B cell (primary cell): ENCODE data around the gene CDK5RAP2.

Experiments
- CTCF ChIP-seq: fragments of 200-600 bp; IDR thresholded peaks from one replicate; pipeline ENCODE4 v1.8.0; 2022; ENCODE audit warnings: antibody characterized with exemption, mild to moderate bottlenecking
- EZH2 ChIP-seq: IDR thresholded peaks from 2 replicates; pipeline ENCODE4 v1.6.1; 2012; ENCODE audit warnings: borderline replicate concordance, low read depth, mild to moderate bottlenecking, moderate library complexity, low read length; ENCODE audit not compliant: insufficient read depth, poor library complexity, severe bottlenecking

GRCh38 chr9:120369608-120370220, 210.3 kb downstream of the CDK5RAP2 start:
- TF ChIP-seq CTCF (no peak), EZH2 (no peak)
